Muscle of leg (tissue), 11 donors: Measurements from ENCODE around the gene FAM124A. TPM values are rescaled to one million over a fixed set of nuclear protein-coding genes. Genes with fewer than 3 reads are reported as not detected.
A peak's percentile ranks its signal among the peaks of the same experiment; 100 is the strongest.

Experiments used
- DNase-seq: peaks from one replicate; pipeline ENCODE4 v3.0.0; 2013
- H3K27ac ChIP-seq: one replicate; pipeline ENCODE4 v1.5.1; 2013; ENCODE audit warnings: mild to moderate bottlenecking, low read length, control low read depth
- H3K27me3 ChIP-seq: one replicate; pipeline ENCODE4 v1.6.1; 2013; ENCODE audit warnings: low read length; ENCODE audit not compliant: control insufficient read depth, insufficient read depth
- H3K36me3 ChIP-seq: one replicate; pipeline ENCODE4 v1.6.1; 2013; ENCODE audit warnings: low read length; ENCODE audit not compliant: control insufficient read depth, insufficient read depth
- H3K4me1 ChIP-seq: one replicate; pipeline ENCODE4 v1.6.1; 2013; ENCODE audit warnings: low read length; ENCODE audit not compliant: control insufficient read depth, insufficient read depth
- H3K4me3 ChIP-seq: one replicate; pipeline ENCODE4 v1.5.1; 2013; ENCODE audit warnings: low read length, control low read depth
- H3K9me3 ChIP-seq: replicated peaks from 2 replicates; pipeline ENCODE4 v1.6.1; 2013; ENCODE audit warnings: low read depth, low read length; ENCODE audit not compliant: control insufficient read depth
- WGBS: methylation state at CpG from one replicate; pipeline ENCODE4 v1.1.5; 2013; ENCODE audit warnings: missing lambda C conversion rate; ENCODE audit not compliant: insufficient coverage; 5-methylcytosine and 5-hydroxymethylcytosine counted together
- polyA plus RNA-seq, 8 donors: library from polyadenylated mRNA; unstranded; fragments of 120-200 nt; gene quantifications; one replicate each; pipeline versions ENCODE4 v1.2.1 to v1.2.3, GENCODE V29; 2013; ENCODE audit warnings: inconsistent platforms in 1 of 8, low replicate concordance in 1 of 8; ENCODE audit not compliant: insufficient read length in 8 of 8, insufficient read depth in 1 of 8
- total RNA-seq: library from RNA; stranded (reverse); fragments of 120-200 nt; gene quantifications from one replicate; pipeline ENCODE4 v1.2.4, GENCODE V29; 2013

The FAM124A gene
- total and polyA plus RNA-seq, 9 donors = 1.2 to 2.0 (median 1.6) TPM

DNA sequence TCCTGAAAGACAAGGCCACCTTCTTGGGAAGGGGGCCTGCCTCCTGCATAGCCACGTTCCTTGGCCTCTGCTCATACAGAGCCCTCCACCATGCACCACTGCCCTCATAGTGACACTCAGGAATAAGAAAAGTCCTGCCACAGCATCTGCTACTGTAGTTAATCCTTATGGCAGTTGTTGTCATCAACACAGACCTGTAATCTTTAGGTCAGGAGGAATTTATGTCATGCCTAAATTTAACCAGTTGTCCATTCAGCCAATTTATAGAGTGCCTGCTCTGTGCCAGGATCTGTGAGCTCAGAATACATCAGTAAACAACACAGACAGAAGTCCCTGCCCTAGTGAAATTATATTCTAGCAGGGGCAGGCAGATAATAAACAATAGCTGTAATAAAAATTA lies 44.4 kb downstream of the FAM124A start:
- no peaks in the 10 kb centered on the region for H3K27me3 ChIP-seq
- H3K9me3 ChIP-seq = no peaks in the 10 kb centered on the region
- DNase-seq = peak; percentile 39
- H3K4me1 ChIP-seq = peaks cover 10% of the 10 kb centered on the region
- H3K27ac ChIP-seq = no peak overlapping the region
- no CpG with 5 or more reads among the region's 1 CpG for WGBS
- H3K36me3 ChIP-seq = no peaks in the 10 kb centered on the region
- H3K4me3 ChIP-seq = no peak overlapping the region

DNA sequence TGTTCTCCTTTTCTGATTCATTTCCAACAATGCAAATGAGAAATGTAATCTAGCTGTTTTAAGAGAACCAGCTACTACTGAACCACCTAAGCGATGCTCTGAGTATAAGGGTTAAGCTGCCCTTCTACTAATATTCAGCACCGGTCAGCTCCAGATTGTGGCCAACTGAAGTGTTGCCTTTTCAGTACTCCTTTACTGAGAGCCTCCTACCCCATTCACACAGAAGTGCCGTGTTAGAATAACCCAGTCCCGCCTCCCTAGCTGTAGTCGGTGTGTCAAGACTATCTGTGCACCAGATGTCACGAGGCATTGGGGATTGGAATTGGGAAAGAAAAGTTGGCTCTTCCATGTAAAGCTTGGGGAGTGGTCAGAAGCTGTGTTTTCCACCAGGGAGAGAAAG lies 45.4 kb downstream of the FAM124A start:
- Histone ChIP-seq H3K27me3 (no peaks in the 10 kb centered on the region), H3K9me3 (no peaks in the 10 kb centered on the region), H3K4me1 (peaks cover 5% of the 10 kb centered on the region), H3K36me3 (no peaks in the 10 kb centered on the region), H3K4me3 (no peak overlapping the region), H3K27ac (no peak overlapping the region)
- DNase-seq = no peak
- WGBS = 41% methylated on average over 2 of the region's 6 CpGs

DNA sequence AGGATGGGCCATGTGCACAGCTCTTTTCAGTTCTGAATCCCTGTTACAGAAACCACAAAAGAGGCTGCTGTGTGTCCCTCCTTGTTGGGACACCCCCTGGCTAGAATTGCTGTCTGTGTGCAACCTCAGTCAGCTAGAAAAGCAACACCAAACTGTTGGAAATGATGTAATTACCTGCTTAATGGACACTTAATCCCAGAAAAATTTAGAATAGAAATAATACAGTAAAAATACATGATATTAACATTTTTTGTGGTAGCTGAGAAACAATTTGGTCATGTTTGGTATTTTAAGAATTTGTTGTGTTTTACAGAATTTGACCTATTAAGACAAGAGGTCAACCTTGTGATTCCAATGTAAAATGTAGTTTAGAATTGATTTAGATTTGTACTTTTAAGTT lies 46.8 kb downstream of the FAM124A start:
- DNase-seq = no peak
- no peak overlapping the region for H3K27ac ChIP-seq
- H3K4me1 ChIP-seq = no peaks in the 10 kb centered on the region
- H3K4me3 ChIP-seq = no peak overlapping the region
- H3K36me3 ChIP-seq = no peaks in the 10 kb centered on the region
- no peaks in the 10 kb centered on the region for H3K27me3 ChIP-seq
- no peaks in the 10 kb centered on the region for H3K9me3 ChIP-seq

DNA sequence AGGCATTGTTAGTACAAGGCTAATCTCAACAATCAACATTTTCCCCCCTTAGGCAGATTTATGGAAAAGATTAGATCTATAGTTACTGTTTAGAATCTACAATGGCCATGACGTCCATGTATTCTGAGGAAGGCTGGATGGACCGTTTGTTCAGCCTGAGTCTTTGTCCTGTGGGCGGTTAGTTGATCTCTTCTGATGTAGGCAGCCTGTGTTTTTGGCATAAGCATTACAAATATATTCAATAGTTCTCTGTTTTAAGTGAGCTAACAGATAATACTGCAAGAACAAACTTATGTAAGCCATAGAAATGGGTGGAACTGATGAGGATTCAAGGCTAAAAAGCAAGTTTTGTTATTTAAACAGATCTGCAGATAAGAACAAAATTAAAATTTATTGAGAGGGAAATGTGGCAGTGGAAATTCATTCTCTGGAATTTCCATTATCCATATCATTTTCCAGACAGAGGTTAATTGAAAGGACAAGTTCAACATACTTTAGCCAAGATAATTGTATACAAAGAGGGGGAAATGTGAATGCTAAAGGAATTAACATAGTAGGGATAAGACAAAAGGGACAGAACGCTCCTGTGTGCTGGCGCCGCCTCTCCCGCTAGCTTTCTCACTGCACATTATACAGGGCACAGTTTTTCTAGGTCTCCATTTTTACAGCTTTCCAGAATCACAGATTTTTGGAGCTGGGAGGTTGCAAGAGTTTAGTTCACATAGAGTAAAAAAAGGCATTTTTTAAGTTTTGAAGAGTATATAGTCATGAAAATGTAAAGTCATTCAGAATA lies 48.6 kb downstream of the FAM124A start:
- Histone ChIP-seq H3K4me3 (no peak overlapping the region), H3K4me1 (no peaks in the 10 kb centered on the region), H3K9me3 (no peaks in the 10 kb centered on the region), H3K27ac (peak overlapping the region; percentile 29), H3K27me3 (no peaks in the 10 kb centered on the region), H3K36me3 (no peaks in the 10 kb centered on the region)
- peak; percentile 72 for DNase-seq
- no CpG with 5 or more reads among the region's 7 CpGs for WGBS

DNA sequence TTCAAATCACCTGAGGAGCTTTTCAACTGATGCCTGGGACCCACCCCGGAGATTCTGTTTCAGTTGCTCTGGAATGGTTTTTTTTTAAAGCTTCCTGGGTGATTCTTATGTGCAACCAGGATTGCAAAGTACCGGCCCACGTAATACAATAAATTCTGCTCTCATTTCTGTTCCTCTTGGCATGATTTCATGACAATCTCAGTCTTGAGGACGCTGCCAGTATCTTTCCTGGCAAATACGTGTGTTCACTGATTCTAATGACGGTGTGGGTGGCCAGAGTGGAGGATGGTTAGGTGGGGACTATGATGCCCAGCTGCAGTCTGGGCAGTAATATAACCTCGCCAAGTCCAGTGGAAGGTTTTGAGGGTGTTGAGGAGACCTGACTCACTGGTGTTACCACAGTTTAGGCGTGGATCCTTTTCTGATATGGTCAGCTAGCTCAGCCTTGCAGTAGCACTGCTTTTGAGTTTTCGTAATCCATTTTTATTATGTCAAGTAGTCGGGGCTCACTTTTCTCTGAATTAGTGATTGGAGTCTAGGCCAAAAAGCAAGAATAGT lies 49.4 kb downstream of the FAM124A start:
- WGBS = 72% methylated on average over 4 of the region's 10 CpGs
- H3K4me1 ChIP-seq = no peaks in the 10 kb centered on the region
- no peaks in the 10 kb centered on the region for H3K9me3 ChIP-seq
- no peaks in the 10 kb centered on the region for H3K27me3 ChIP-seq
- no peak for DNase-seq
- no peak overlapping the region for H3K4me3 ChIP-seq
- H3K27ac ChIP-seq = peak overlapping the region; percentile 17
- no peaks in the 10 kb centered on the region for H3K36me3 ChIP-seq

DNA sequence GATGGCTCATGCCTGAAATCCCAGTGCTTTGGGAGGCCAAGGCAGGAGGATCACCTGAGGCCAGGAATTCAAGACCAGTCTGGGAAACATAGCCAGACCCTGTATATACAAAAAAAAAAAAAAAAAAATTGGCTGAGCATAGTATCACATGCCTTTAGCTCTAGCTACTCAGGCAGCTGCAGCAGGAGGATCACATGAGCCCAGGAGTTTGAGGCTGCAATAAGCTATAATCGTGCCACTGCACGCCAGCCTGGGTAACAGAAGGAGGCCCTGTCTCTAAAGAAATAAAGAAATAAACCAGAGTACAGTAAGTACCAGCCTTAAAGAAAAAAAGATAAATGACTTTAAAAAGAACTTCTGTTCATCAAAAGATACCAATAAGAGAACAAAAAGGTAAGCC lies 52.9 kb downstream of the FAM124A start:
- no peaks in the 10 kb centered on the region for H3K9me3 ChIP-seq
- H3K27me3 ChIP-seq = no peaks in the 10 kb centered on the region
- WGBS = no CpG with 5 or more reads among the region's 2 CpGs
- H3K36me3 ChIP-seq = no peaks in the 10 kb centered on the region
- no peak overlapping the region for H3K4me3 ChIP-seq
- H3K27ac ChIP-seq = no peak overlapping the region
- no peak for DNase-seq
- H3K4me1 ChIP-seq = no peaks in the 10 kb centered on the region

DNA sequence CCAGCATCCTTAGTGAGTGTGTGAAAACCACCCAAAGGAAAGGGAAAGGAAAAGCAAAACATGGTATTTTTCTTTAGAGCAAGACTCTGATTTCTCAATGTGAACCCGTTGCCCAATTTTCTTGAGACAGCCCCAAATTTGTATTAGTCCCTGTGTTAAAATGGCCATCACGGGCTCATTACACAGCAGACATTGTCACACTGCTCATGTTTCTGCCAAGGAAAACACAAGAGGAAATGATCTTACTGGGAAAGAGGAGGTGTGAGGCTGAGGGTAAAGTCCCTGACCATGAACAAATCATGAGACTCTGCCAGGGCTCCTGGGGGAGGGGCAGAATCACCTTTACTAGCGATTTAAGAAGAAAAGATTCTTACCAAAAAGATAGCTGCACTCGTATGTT lies 54.4 kb downstream of the FAM124A start:
- no peak overlapping the region for H3K4me3 ChIP-seq
- no peak overlapping the region for H3K27ac ChIP-seq
- WGBS = no CpG with 5 or more reads among the region's 4 CpGs
- no peak for DNase-seq
- no peaks in the 10 kb centered on the region for H3K36me3 ChIP-seq
- no peaks in the 10 kb centered on the region for H3K4me1 ChIP-seq
- no peaks in the 10 kb centered on the region for H3K9me3 ChIP-seq
- no peaks in the 10 kb centered on the region for H3K27me3 ChIP-seq

DNA sequence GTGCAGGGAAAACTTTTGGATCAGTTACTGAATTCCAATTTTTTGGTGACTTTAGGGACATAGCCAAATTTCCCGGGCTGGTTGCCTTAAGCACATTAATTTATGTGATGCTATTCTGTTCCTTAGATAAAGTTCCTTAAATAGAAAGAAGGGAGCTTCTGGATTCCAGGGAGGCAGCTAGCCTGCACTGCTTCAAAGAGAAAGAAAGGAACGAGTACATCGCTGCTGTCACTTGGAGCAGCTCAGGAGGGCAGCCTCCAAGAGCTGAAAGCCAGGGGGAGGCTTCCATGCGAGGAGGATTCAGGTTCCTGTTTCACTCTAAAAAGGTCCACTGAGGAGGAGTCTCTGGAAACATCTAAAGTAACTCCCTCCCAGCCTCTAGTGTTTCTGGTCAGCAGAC lies 55.7 kb downstream of the FAM124A start:
- Histone ChIP-seq H3K36me3 (no peaks in the 10 kb centered on the region), H3K27me3 (no peaks in the 10 kb centered on the region), H3K4me1 (no peaks in the 10 kb centered on the region), H3K4me3 (no peak overlapping the region), H3K9me3 (no peaks in the 10 kb centered on the region), H3K27ac (no peak overlapping the region)
- 36% methylated on average over 3 of the region's 4 CpGs for WGBS
- no peak for DNase-seq

DNA sequence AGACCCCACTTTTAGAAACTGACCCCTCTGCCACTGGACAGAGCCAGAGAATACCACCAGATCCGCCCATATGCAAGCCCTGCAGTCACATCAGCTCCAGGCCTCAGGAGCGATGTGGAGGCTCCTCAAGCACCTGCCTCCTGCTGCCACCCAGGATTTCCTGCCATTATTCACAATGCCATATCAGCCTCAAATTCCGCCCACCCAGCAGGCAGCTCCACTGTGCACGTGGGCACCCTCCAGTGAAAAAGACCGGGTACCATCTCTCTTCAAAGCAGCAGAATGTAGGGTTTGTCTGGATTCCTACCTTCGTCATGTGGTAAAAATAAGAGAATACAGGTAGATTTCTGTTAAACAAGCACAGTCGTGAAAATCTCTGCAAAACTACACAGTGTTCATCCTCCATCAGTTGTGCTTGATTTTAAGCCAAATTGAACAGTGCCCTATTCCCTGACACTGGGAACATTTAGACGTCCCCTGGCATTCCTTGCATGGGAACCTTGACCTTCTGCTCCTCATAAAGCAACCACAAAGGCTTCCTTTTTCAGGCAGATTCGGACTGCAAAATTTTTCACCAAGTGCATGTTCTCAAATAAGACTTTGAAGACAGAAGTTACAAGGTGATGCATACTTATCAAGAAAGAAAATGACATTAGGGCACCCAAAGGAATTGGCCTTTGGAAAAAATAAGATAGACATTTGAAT lies 56.4 kb downstream of the FAM124A start:
- 61% methylated on average over 3 of the region's 9 CpGs for WGBS

DNA sequence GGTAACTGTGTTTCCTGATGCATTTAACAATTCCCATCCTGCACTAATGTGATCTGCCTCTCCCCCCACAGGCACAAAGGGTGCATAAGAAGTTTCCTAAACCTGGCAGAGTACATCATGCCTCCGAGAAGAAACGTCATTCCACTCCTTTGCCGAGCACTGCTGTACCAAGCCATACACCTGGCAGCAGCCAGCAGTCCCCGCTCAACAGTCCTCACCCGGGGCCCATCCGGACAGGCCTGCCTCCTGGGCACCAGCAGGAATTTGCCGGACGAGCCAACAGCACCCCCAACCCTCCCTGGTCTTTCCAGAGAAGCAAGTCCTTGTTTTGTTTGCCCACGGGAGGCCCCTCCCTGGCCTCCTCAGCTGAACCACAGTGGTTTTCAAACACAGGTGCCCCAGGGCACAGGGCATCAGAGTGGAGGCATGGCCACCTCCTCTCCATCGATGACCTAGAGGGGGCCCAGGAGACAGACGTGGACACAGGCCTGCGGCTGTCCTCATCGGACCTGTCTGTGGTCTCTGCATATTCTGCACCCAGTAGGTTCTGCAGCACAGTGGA lies 58.3 kb downstream of the FAM124A start:
- Histone ChIP-seq H3K27ac (no peak overlapping the region), H3K36me3 (no peaks in the 10 kb centered on the region), H3K4me1 (no peaks in the 10 kb centered on the region), H3K27me3 (no peaks in the 10 kb centered on the region), H3K4me3 (no peak overlapping the region), H3K9me3 (no peaks in the 10 kb centered on the region)
- DNase-seq = no peak
- 79% methylated on average over 13 of the region's 13 CpGs for WGBS

More for the DNA sequence above, 56.4 kb downstream of the FAM124A start:
- Histone ChIP-seq H3K4me3 (no peak overlapping the region), H3K4me1 (no peaks in the 10 kb centered on the region), H3K27me3 (no peaks in the 10 kb centered on the region), H3K27ac (no peak overlapping the region), H3K36me3 (no peaks in the 10 kb centered on the region), H3K9me3 (no peaks in the 10 kb centered on the region)
- no peak for DNase-seq
